Measurements from ENCODE around the gene FHOD3.

GRCh38 chr18:36338403-36338933, 41.0 kb downstream of the FHOD3 start:
- no peak for TF ChIP-seq CTCF (IDR thresholded peaks at IDR 0.05; ENCODE audit: insufficient read depth, low read length)
- TF ChIP-seq SPI1 (IDR thresholded peaks at IDR 0.05; ENCODE audit: borderline replicate concordance, low read depth): no peak
